SK-N-SH (cell line): ENCODE measurements around the gene ADAMTSL1. TPM values are rescaled to one million over a fixed set of nuclear protein-coding genes. Genes with fewer than 3 reads are reported as not detected.
A peak's percentile ranks its signal among the peaks of the same experiment; 100 is the strongest.

ENCODE experiments used
- CHD2 ChIP-seq: fragments of 150-350 bp; IDR thresholded peaks from 2 replicates; pipeline ENCODE4 v1.6.1; 2018; ENCODE audit warnings: low read length; ENCODE audit not compliant: partially characterized antibody
- EP300 ChIP-seq, 2 experiments: IDR thresholded peaks; 2 replicates each; pipeline versions ENCODE4 v1.4.0 to v1.6.1; 2012; ENCODE audit warnings: borderline replicate concordance in 1 of 2, low read depth in 1 of 2, low read length in 1 of 2
- EZH2phosphoT487 ChIP-seq: fragments of 200-600 bp; sonication (generic); IDR thresholded peaks from 2 replicates; pipeline ENCODE4 v1.6.1; 2017; ENCODE audit warnings: low read depth, mixed run types, mild to moderate bottlenecking, antibody characterized with exemption, moderate library complexity, borderline replicate concordance
- FOXJ3 ChIP-seq: sonication (generic); formaldehyde crosslinking; IDR thresholded peaks from 2 replicates; pipeline ENCODE4 v1.5.1; 2020; ENCODE audit warnings: mild to moderate bottlenecking, missing genetic modification reagents
- FOXM1 ChIP-seq: IDR thresholded peaks from 2 replicates; pipeline ENCODE4 v1.4.0; 2012; ENCODE audit warnings: low read depth, mild to moderate bottlenecking
- GABPA ChIP-seq: IDR thresholded peaks from 2 replicates; pipeline ENCODE4 v1.4.0; 2012; ENCODE audit warnings: low read depth, mild to moderate bottlenecking
- GATA2 ChIP-seq: sonication (generic); formaldehyde crosslinking; IDR thresholded peaks from 2 replicates; pipeline ENCODE4 v1.5.0; 2020; ENCODE audit warnings: mild to moderate bottlenecking, missing genetic modification reagents
- MAX ChIP-seq: IDR thresholded peaks from 2 replicates; pipeline ENCODE4 v1.4.0; 2012; ENCODE audit warnings: low read depth
- MEF2A ChIP-seq: IDR thresholded peaks from 2 replicates; pipeline ENCODE4 v1.4.0; 2012; ENCODE audit warnings: low read depth, borderline replicate concordance
- MXI1 ChIP-seq: IDR thresholded peaks from 2 replicates; pipeline ENCODE4 v1.6.1; 2012; ENCODE audit warnings: mild to moderate bottlenecking, low read depth, low read length, improper control_type of control experiment
- NFIC ChIP-seq: IDR thresholded peaks from 2 replicates; pipeline ENCODE4 v1.4.0; 2012; ENCODE audit warnings: borderline replicate concordance
- NRF1 ChIP-seq: IDR thresholded peaks from 2 replicates; pipeline ENCODE4 v1.6.1; 2012; ENCODE audit warnings: low read depth, mild to moderate bottlenecking, low read length
- POLR2AphosphoS5 ChIP-seq: IDR thresholded peaks from 2 replicates; pipeline ENCODE4 v1.6.1; 2012; ENCODE audit warnings: low read depth, low read length
- RAD21 ChIP-seq: IDR thresholded peaks from 2 replicates; pipeline ENCODE4 v1.6.1; 2012; ENCODE audit warnings: mild to moderate bottlenecking, low read length
- RXRA ChIP-seq: IDR thresholded peaks from 2 replicates; pipeline ENCODE4 v1.4.0; 2012; ENCODE audit warnings: low read depth, mild to moderate bottlenecking, borderline replicate concordance
- SIN3A ChIP-seq: IDR thresholded peaks from 2 replicates; pipeline ENCODE4 v1.6.1; 2012; ENCODE audit warnings: low read depth, mild to moderate bottlenecking, low read length, moderate library complexity, borderline replicate concordance
- TEAD4 ChIP-seq: IDR thresholded peaks from 2 replicates; pipeline ENCODE4 v1.4.0; 2012; ENCODE audit warnings: mild to moderate bottlenecking, borderline replicate concordance; ENCODE audit not compliant: insufficient read depth
- YY1 ChIP-seq: IDR thresholded peaks from 2 replicates; pipeline ENCODE4 v1.4.0; 2012; ENCODE audit warnings: low read depth, mild to moderate bottlenecking
- polyA plus RNA-seq, 3 experiments: library from polyadenylated mRNA; depleted of rRNA; stranded (reverse); fragments of >200 nt; gene quantifications; 2 replicates each; pipeline ENCODE4 v1.2.3, GENCODE V29; 2012
- TF ChIP-seq, protein P1 (sequence below): IDR thresholded peaks from 2 replicates; pipeline ENCODE4 v1.4.0; 2012; ENCODE audit warnings: low read depth, borderline replicate concordance
- TF ChIP-seq, protein P2 (sequence below): IDR thresholded peaks from 2 replicates; pipeline ENCODE4 v1.6.1; 2012; ENCODE audit warnings: mild to moderate bottlenecking, low read depth, low read length, moderate library complexity

The ADAMTSL1 gene
- polyA plus RNA-seq, 1 of the 3 experiments (the other 2 are of a cell fraction), result 114 TPM

DNA sequence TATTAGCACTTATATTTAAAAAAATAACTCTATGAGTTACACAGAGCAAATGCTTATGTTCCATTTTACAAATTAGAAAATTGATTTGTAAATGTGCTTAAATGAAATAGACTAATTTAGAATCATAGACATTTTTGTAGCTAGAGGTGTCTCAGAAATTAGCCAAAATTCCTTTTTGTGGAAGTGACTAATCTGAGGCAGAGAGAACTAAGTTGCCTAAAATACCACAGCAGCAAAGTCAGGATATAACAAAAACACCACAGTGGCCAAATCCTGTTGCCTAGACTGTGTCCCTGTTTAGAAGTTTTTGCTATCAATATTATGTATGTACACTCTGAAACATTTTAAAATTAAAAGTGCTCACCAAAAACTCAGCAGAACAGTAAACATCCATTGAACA is 18.7 kb downstream of the ADAMTSL1 start (continued):
- TF ChIP-seq EP300 (IDR thresholded peaks at IDR 0.05; ENCODE audit: borderline replicate concordance in 1 of 2, low read depth in 1 of 2, low read length in 1 of 2) (peak in 1 of 2 experiments; percentile 60; a peak in 1 of 4 replicates), EZH2phosphoT487 (no peak), RAD21 (no peak), RXRA (no peak), MXI1 (no peak), TEAD4 (0 out of 2 replicates have a peak, but pooled peaks have one; percentile 22), SIN3A (no peak), GABPA (no peak), CHD2 (no peak), FOXJ3 (CRISPR knock-in tag) (no peak), NFIC (peak; percentile 51), FOXM1 (no peak), MAX (no peak), NRF1 (no peak), POLR2AphosphoS5 (no peak), YY1 (no peak), GATA2 (CRISPR knock-in tag) (no peak), MEF2A (peak; percentile 38; the same call in 1 of the 2 replicates)
- TF ChIP-seq, protein P1, sequence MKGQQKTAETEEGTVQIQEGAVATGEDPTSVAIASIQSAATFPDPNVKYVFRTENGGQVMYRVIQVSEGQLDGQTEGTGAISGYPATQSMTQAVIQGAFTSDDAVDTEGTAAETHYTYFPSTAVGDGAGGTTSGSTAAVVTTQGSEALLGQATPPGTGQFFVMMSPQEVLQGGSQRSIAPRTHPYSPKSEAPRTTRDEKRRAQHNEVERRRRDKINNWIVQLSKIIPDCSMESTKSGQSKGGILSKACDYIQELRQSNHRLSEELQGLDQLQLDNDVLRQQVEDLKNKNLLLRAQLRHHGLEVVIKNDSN, result no peak
- TF ChIP-seq, protein P2, sequence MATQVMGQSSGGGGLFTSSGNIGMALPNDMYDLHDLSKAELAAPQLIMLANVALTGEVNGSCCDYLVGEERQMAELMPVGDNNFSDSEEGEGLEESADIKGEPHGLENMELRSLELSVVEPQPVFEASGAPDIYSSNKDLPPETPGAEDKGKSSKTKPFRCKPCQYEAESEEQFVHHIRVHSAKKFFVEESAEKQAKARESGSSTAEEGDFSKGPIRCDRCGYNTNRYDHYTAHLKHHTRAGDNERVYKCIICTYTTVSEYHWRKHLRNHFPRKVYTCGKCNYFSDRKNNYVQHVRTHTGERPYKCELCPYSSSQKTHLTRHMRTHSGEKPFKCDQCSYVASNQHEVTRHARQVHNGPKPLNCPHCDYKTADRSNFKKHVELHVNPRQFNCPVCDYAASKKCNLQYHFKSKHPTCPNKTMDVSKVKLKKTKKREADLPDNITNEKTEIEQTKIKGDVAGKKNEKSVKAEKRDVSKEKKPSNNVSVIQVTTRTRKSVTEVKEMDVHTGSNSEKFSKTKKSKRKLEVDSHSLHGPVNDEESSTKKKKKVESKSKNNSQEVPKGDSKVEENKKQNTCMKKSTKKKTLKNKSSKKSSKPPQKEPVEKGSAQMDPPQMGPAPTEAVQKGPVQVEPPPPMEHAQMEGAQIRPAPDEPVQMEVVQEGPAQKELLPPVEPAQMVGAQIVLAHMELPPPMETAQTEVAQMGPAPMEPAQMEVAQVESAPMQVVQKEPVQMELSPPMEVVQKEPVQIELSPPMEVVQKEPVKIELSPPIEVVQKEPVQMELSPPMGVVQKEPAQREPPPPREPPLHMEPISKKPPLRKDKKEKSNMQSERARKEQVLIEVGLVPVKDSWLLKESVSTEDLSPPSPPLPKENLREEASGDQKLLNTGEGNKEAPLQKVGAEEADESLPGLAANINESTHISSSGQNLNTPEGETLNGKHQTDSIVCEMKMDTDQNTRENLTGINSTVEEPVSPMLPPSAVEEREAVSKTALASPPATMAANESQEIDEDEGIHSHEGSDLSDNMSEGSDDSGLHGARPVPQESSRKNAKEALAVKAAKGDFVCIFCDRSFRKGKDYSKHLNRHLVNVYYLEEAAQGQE, result no peak
